GM13977 (cell line): ENCODE measurements around the gene STX16.
A peak's percentile ranks its signal among the peaks of the same experiment; 100 is the strongest.

Experiments used
- DNase-seq: peaks from one replicate; pipeline ENCODE4 v3.0.0; 2012; ENCODE audit warnings: low spot score
- in situ Hi-C: fragments of 300-500 bp; cut with MboI; formaldehyde crosslinking; loops from one replicate; pipeline ENCODE4 v1.12.0; 2022; ENCODE audit warnings: low sequenced_read_pairs, low pct_unique_long_range_greater_than_20kb, mixed read lengths, inconsistent platforms; ENCODE audit not compliant: unreplicated experiment
- TF ChIP-seq, protein P1 (sequence below): IDR thresholded peaks from 2 replicates; pipeline ENCODE4 v1.5.1; 2012; ENCODE audit warnings: mild to moderate bottlenecking, control low read depth; ENCODE audit not compliant: insufficient read depth; ENCODE audit errors: extremely low read depth, missing control alignments

STX16 gene

DNA sequence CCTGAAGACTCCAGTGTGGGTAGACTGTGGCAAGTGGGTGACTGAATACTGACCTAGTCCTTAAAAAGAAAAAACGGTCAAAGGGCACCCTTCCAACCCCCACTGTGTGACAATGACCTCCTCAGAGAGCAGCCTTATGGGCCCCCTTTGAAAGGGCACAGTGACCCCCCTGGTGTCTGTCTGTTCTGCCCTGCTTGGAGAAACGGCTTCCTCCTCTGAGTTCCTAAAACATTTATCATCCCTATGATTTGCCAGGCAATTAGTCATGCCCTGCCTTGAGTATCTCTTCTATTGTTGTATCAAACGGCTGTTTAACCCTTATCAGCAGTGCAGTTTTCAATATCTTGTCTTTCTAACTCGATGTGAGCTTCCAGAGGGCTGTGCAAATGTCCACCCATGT, 21.0 kb upstream of the STX16 start:
- TF ChIP-seq, protein P1, sequence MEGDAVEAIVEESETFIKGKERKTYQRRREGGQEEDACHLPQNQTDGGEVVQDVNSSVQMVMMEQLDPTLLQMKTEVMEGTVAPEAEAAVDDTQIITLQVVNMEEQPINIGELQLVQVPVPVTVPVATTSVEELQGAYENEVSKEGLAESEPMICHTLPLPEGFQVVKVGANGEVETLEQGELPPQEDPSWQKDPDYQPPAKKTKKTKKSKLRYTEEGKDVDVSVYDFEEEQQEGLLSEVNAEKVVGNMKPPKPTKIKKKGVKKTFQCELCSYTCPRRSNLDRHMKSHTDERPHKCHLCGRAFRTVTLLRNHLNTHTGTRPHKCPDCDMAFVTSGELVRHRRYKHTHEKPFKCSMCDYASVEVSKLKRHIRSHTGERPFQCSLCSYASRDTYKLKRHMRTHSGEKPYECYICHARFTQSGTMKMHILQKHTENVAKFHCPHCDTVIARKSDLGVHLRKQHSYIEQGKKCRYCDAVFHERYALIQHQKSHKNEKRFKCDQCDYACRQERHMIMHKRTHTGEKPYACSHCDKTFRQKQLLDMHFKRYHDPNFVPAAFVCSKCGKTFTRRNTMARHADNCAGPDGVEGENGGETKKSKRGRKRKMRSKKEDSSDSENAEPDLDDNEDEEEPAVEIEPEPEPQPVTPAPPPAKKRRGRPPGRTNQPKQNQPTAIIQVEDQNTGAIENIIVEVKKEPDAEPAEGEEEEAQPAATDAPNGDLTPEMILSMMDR, result no peak
- in situ Hi-C loops, result no loop called here
- no peak for DNase-seq

DNA sequence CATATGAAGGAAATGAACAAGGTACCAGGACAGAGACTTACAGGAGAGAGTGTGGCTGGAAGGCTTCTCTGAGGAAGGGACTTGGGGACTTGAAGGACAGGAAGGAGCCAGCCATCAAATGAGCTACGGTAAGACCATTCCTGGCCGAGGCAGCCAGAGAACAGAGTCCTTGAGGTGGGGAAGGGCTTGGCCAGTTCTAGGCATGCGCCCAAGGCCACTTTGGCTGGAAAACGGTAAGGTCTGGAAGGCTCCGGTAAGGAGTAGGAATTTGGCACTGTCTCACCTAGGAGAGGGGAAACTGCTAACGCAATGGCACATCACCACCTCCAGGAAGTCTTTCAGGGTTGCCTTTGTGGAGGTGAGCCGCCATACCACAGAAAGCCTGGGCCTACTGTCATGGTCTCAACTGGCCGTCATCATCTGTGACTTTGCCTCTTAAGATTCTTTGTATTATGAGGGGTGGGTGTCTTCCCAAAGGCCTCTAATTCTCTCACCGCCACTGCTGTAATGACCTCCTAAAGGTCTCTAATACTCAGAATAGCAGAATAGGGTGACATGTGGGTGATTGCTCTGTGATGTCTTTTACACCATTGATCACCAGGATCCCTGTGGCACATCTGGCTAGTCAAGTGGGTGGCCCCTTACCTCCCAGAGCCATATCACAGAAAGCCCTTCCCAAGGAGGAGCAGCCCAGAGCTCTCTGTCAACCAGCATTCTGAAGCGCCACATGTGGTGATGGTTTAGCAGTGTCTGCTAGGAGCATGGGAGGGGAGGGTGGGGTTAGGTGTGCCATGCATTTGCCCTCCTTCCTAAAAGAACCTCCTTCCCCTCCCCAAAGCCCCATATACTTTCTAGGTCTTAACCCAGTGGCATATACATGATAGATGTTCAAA, 17.7 kb upstream of the STX16 start:
- TF ChIP-seq, protein P1, result no peak
- in situ Hi-C loops, result no loop called here
- no peak for DNase-seq

DNA sequence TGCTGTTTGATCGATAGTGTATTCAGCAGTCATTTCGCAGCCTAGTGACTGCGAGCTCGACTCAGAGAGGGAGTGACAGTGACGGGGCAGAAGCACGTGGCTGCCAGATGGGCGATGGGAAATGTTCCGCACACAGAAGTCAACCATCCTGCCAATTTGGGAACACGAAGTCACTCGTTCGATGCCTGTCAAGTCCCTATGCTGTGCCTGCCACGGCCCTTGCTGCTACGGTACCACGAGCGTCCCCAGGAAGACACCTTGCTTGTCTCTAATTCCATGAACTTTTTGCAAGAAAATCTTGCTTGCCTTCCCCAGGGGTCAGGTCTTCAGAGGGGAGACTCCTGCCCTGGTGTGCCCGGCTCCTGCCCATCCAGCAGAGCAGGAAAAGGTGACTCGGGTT, 17.0 kb upstream of the STX16 start:
- in situ Hi-C loops, result no loop called here
- no peak for DNase-seq
- TF ChIP-seq, protein P1, result no peak

DNA sequence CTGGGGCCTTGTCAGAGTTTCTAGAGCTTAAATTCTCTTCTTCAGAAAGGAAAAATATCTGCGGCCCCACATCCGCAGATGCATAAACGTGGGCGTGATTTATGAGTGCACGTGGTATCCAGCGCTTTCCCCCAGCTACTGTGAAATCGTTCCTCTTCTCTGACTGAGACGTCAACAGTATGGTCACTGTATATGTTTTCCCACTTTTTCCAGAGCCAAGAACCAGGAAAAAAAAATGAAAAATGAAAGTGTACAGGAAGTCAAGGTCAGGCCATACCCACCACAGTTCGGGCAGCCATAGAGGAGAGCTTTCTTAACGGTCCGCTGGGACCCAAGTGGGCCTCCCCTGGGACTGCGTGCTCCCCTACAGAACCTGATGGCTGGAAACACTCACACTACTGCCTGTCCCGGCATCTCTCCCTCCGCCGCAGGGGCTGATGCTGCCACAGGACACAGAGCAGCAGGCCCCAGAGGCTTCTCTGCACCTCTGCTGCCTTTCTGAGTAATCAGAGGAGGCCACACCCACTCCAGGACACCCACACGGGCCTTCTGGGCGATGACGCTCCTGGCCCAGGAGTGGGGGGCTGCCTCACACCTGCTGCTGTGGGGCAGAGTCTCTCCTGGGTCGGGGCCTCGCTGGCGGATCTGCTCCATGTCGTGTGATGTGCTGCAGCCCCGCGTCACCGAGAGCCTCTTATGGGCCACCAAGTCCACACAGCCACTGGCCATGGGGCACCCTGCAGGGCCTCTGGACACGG, 16.4 kb upstream of the STX16 start:
- TF ChIP-seq, protein P1, result no peak
- peak; percentile 50 for DNase-seq
- in situ Hi-C loops, result no loop called here

DNA sequence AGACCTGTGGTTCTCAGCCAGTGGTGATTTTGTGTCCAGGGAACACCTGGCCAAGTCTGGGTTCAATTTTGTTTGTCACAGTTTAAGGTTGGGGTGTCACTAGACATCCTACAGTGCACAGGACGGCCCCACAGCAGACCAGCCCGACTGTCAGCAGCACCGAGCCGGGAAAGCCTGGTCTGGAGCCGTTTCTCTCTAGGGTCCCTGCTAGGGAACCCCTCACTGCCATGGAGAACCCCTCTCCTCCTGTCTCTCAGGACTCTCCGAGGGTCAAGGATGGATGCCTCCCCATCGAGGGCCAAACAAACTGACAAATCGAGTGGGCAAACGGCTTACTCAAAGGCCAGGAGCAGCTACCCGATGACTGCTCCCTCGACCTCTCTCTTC, 15.8 kb upstream of the STX16 start:
- DNase-seq, result no peak
- TF ChIP-seq, protein P1, result no peak
- in situ Hi-C loops, result no loop called here

DNA sequence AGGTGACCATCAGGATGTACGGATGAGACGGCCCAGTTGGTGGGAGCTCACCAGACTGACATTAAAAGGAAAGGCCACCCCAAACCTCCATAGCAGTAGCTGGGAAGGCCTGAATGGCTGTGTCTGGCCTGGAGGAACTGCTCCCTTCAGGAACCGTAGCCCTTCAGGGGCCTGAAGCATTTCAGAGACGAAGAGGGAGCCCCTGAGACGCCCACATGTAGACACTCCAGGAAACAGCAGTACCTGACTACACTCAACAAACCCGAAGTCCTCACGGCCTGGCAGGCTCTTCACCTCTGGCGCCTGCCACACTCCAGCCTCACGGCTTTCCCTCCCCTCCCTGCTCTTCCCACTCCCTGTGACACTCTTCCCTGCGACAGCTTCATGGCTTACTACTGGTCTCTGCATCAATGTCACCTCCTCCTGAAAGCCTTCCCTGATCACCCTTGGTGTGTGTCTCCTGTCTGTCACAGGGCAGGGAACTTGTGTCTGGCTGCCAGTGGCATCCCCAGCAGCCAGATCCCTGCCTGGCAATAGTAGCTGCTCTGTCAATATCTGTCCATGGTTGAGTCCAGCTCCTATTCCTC, 14.6 kb upstream of the STX16 start:
- DNase-seq, result no peak
- TF ChIP-seq, protein P1, result no peak
- in situ Hi-C loops, result no loop called here
